Thyroid gland (tissue), 4 donors: ENCODE measurements around the gene CALM1. TPM values are rescaled to one million over a fixed set of nuclear protein-coding genes. Genes with fewer than 3 reads are reported as not detected.
A peak's percentile ranks its signal among the peaks of the same experiment; 100 is the strongest.

Source experiments
- DNase-seq, 2 donors: peaks; one replicate each; pipeline ENCODE4 v3.0.0-alpha.2; 2019
- H3K27ac ChIP-seq, 3 donors: fragments of 200-600 bp; sonication (generic); 1 replicate in 2 of 3; 2 replicates in 1 of 3; pipeline ENCODE4 v1.5.1; 2016 to 2019; ENCODE audit warnings: mild to moderate bottlenecking in 1 of 3, moderate library complexity in 1 of 3
- H3K27me3 ChIP-seq: fragments of 200-600 bp; sonication (generic); one replicate; pipeline ENCODE4 v1.5.1; 2019
- H3K36me3 ChIP-seq, 2 donors: fragments of 200-600 bp; sonication (generic); one replicate each; pipeline ENCODE4 v1.5.1; 2016 to 2019
- H3K4me1 ChIP-seq, 2 donors: fragments of 200-600 bp; sonication (generic); one replicate each; pipeline ENCODE4 v1.5.1; 2017 to 2019
- H3K4me3 ChIP-seq, 3 donors: fragments of 200-600 bp; sonication (generic); replicated peaks in 1 of 3; 1 replicate in 2 of 3; 2 replicates in 1 of 3; pipeline ENCODE4 v1.5.1; 2016; ENCODE audit warnings: mild to moderate bottlenecking in 1 of 3
- H3K9me3 ChIP-seq: fragments of 200-600 bp; sonication (generic); one replicate; pipeline ENCODE4 v1.5.1; 2017
- CTCF ChIP-seq, 6 experiments: fragments of 200-600 bp in 3 of 6; fragments of 450-650 bp in 3 of 6; sonication (generic) in 3 of 6; IDR thresholded peaks; one replicate each; pipeline ENCODE4 v1.5.1; 2016 to 2019; ENCODE audit warnings: antibody characterized with exemption in 6 of 6, mild to moderate bottlenecking in 2 of 6, inconsistent platforms in 1 of 6, moderate library complexity in 1 of 6
- POLR2A ChIP-seq, 2 donors: fragments of 450-650 bp; IDR thresholded peaks; one replicate each; pipeline ENCODE4 v1.6.1; 2017; ENCODE audit warnings: antibody characterized with exemption in 2 of 2, mild to moderate bottlenecking in 2 of 2, moderate library complexity in 1 of 2
- WGBS, 2 donors: methylation state at CpG; one replicate each; pipeline ENCODE4 v1.1.5; 2017; 5-methylcytosine and 5-hydroxymethylcytosine counted together
- intact Hi-C: fragments of 100-400 bp; cut with DNase I; formaldehyde crosslinking; loops from one replicate; pipeline ENCODE4 v1.15.1; 2023
- total RNA-seq, 4 donors: library from RNA; depleted of rRNA; stranded (reverse); fragments of >200 nt; gene quantifications; one replicate each; pipeline ENCODE4 v1.2.3, GENCODE V29; 2016

CALM1 gene
- total RNA-seq, 4 donors from 2014 or later, result 262 to 355 (median 294) TPM

- peak overlapping the region; percentile 97 to 100 (median 98) for H3K27ac ChIP-seq
- WGBS, 2 donors, result 0% methylated on average over 18 to 33 of the region's 34 CpGs
Measured at GRCh38 chr14:90382491-90383125, 14.2 kb upstream of the CALM1 start.

GRCh38 chr14:90383126-90383730, 13.6 kb upstream of the CALM1 start:
- peak overlapping the region; percentile 27 to 53 (median 47) for H3K4me3 ChIP-seq
- peak; percentile 95 to 98 for TF ChIP-seq POLR2A (IDR thresholded peaks at IDR 0.05)
- TF ChIP-seq CTCF (IDR thresholded peaks at IDR 0.05), result peak in 2 of 6 experiments; percentile 14 to 26
- H3K9me3 ChIP-seq, result no peaks in the 10 kb centered on the region
- H3K27ac ChIP-seq, result peak overlapping the region; percentile 97 to 100 (median 99)
- H3K4me1 ChIP-seq, result peaks cover 17 to 18% of the 10 kb centered on the region in 2 donors
- no peaks in the 10 kb centered on the region for H3K27me3 ChIP-seq
- intact Hi-C loops, result loop anchor here (10.0 kb wide), 1 partner anchor 48 kb away; the partner anchor contains the start of gene NRDE2
- no peaks in the 10 kb centered on the region for H3K36me3 ChIP-seq
- 0% methylated on average over 25 of the region's 62 CpGs for WGBS, 2 donors
- peak; percentile 100 for DNase-seq

More at GRCh38 chr14:90382491-90383125, 14.2 kb upstream of the CALM1 start:
- Histone ChIP-seq H3K4me3 (peak overlapping the region; percentile 5 to 53 (median 27)), H3K4me1 (peaks cover 15 to 17% of the 10 kb centered on the region in 2 donors), H3K9me3 (no peaks in the 10 kb centered on the region), H3K27me3 (no peaks in the 10 kb centered on the region), H3K36me3 (no peaks in the 10 kb centered on the region)
- DNase-seq, result peak; percentile 68
- intact Hi-C loops, result loop anchor here (10.0 kb wide), 1 partner anchor 48 kb away; the partner anchor contains the start of gene NRDE2
- TF ChIP-seq CTCF (IDR thresholded peaks at IDR 0.05) (no peak), POLR2A (IDR thresholded peaks at IDR 0.05) (no peak)

GRCh38 chr14:90383731-90384542, 12.9 kb upstream of the CALM1 start:
- H3K36me3 ChIP-seq, result no peaks in the 10 kb centered on the region
- no peaks in the 10 kb centered on the region for H3K27me3 ChIP-seq
- intact Hi-C loops, result loop anchor here (10.0 kb wide), 1 partner anchor 49 kb away; the partner anchor contains the start of gene NRDE2
- no peaks in the 10 kb centered on the region for H3K9me3 ChIP-seq
- DNase-seq, result peak; percentile 70 to 73
- peaks cover 17 to 19% of the 10 kb centered on the region in 2 donors for H3K4me1 ChIP-seq
- peak overlapping the region; percentile 97 to 99 (median 97) for H3K27ac ChIP-seq
- TF ChIP-seq POLR2A (IDR thresholded peaks at IDR 0.05) (peak in 1 of 2 donors; percentile 44), CTCF (IDR thresholded peaks at IDR 0.05) (no peak)
- 4 to 5% methylated on average over 22 to 29 of the region's 37 CpGs for WGBS, 2 donors
- H3K4me3 ChIP-seq, result peak overlapping the region; percentile 23 to 52 (median 47)

- Histone ChIP-seq H3K36me3 (no peaks in the 10 kb centered on the region), H3K9me3 (no peaks in the 10 kb centered on the region), H3K4me1 (peaks cover 17 to 19% of the 10 kb centered on the region in 2 donors), H3K27ac (peak overlapping the region; percentile 97 to 99 (median 97)), H3K27me3 (no peaks in the 10 kb centered on the region), H3K4me3 (no peak overlapping the region)
- 76 to 84% methylated on average over 3 of the region's 3 CpGs for WGBS, 2 donors
- intact Hi-C loops, result loop anchor here (10.0 kb wide), 1 partner anchor 50 kb away; the partner anchor contains the start of gene NRDE2
- DNase-seq, result no peak
- TF ChIP-seq CTCF (IDR thresholded peaks at IDR 0.05) (no peak), POLR2A (IDR thresholded peaks at IDR 0.05) (no peak)
Measured at GRCh38 chr14:90384543-90384911, 12.3 kb upstream of the CALM1 start.
